ENCODE results near the gene RERE.

RERE gene

DNA sequence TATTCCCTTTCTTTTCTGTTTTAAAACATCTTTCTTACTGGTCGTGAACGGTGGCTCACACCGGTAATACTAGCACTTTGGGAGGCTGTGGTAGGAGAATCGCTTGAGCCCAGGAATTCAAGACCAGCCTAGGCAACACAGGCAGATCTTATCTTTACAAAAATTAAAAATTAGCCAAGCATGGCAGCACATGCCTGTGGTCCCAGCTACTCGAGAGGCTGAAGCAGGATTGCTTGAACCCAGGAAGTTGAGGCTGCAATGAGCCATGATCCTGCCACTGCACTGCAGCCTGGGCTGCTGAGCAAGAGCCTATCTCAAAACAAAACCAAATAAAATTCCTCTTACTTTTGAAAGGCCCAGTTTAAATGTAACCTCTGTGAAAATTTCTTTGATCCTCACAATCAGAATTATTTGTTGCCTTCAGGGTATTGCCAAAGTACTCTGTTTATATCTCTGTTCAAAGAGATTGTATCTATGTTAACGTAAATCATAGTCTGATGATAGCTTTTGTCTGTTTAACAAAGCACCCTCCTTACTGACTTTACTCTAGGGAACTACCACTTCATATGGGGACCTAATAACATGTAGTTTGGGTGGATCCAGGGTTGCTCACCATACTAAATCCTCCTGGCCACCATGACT, 71.6 kb downstream of the RERE start:
- Histone ChIP-seq H2BK15ac (ENCODE audit: low read length) (no peak overlapping the region), H3K4me1 (ENCODE audit: control insufficient read depth in 2 of 2, insufficient read depth in 1 of 2, low read depth in 1 of 2, low read length in 2 of 2) (no peaks in the 10 kb centered on the region), H3K23ac (ENCODE audit: low read depth, low read length, poor library complexity) (no peak overlapping the region), H3K4ac (ENCODE audit: low read length) (no peak overlapping the region), H2BK120ac (ENCODE audit: low read depth, low read length) (no peak overlapping the region), H3K4me3 (ENCODE audit: low read length in 2 of 2) (no peak overlapping the region), H4K8ac (ENCODE audit: low read depth, low read length) (no peak overlapping the region), H3K14ac (ENCODE audit: low read length) (no peak overlapping the region), H3K4me2 (ENCODE audit: insufficient read depth, low read length, poor library complexity, severe bottlenecking) (no peak overlapping the region), H3K9me3 (replicated peaks in 1 of 2; ENCODE audit: control insufficient read depth in 2 of 2, insufficient read depth in 1 of 2, low read depth in 1 of 2, low read length in 2 of 2) (peaks cover under 1 to 10% of the 10 kb centered on the region in 2 donors), H3K79me1 (ENCODE audit: low read depth, low read length) (peaks cover 2% of the 10 kb centered on the region), H2AFZ (ENCODE audit: low read length) (no peak overlapping the region), H4K91ac (ENCODE audit: low read depth, low read length, poor library complexity) (no peak overlapping the region), H3K27me3 (ENCODE audit: control insufficient read depth in 3 of 3, insufficient read depth in 3 of 3, low read depth in 1 of 3, low read length in 3 of 3) (no peaks in the 10 kb centered on the region), H3K9ac (ENCODE audit: low read depth, low read length, poor library complexity) (no peak overlapping the region), H2BK12ac (ENCODE audit: low read length) (no peak overlapping the region), H3K18ac (ENCODE audit: low read length) (no peak overlapping the region), H2BK5ac (ENCODE audit: low read length) (no peak overlapping the region), H3K27ac (replicated peaks; ENCODE audit: low read length) (no peak overlapping the region), H3K36me3 (replicated peaks in 1 of 2; ENCODE audit: control insufficient read depth in 2 of 2, insufficient read depth in 2 of 2, low read length in 2 of 2) (peaks cover 0 to 1% of the 10 kb centered on the region in 2 donors), H2AK5ac (ENCODE audit: low read depth, low read length) (no peak overlapping the region)
- WGBS, 2 donors (ENCODE audit: extremely low coverage in 2 of 2, insufficient read length in 2 of 2, insufficient replicate concordance in 1 of 2) = no CpG with 5 or more reads among the region's 6 CpGs
- no peak for DNase-seq (ENCODE audit: low spot score)

GRCh38 chr1:8745346-8745745, 72.1 kb downstream of the RERE start:
- no peak overlapping the region for H3K27ac ChIP-seq (replicated peaks; ENCODE audit: low read length)
- peaks cover 1 to 2% of the 10 kb centered on the region in 2 donors for H3K36me3 ChIP-seq (replicated peaks in 1 of 2; ENCODE audit: control insufficient read depth in 2 of 2, insufficient read depth in 2 of 2, low read length in 2 of 2)
- H2AK5ac ChIP-seq (ENCODE audit: low read depth, low read length) = no peak overlapping the region
- no peak overlapping the region for H4K91ac ChIP-seq (ENCODE audit: low read depth, low read length, poor library complexity)
- H4K8ac ChIP-seq (ENCODE audit: low read depth, low read length) = no peak overlapping the region
- DNase-seq (ENCODE audit: low spot score) = no peak
- H3K14ac ChIP-seq (ENCODE audit: low read length) = no peak overlapping the region
- H3K23ac ChIP-seq (ENCODE audit: low read depth, low read length, poor library complexity) = no peak overlapping the region
- H3K4ac ChIP-seq (ENCODE audit: low read length) = no peak overlapping the region
- peaks cover 1 to 13% of the 10 kb centered on the region in 2 donors for H3K9me3 ChIP-seq (replicated peaks in 1 of 2; ENCODE audit: control insufficient read depth in 2 of 2, insufficient read depth in 1 of 2, low read depth in 1 of 2, low read length in 2 of 2)
- no peaks in the 10 kb centered on the region for H3K4me1 ChIP-seq (ENCODE audit: control insufficient read depth in 2 of 2, insufficient read depth in 1 of 2, low read depth in 1 of 2, low read length in 2 of 2)
- no peak overlapping the region for H2BK12ac ChIP-seq (ENCODE audit: low read length)
- H3K79me1 ChIP-seq (ENCODE audit: low read depth, low read length) = peaks cover 2% of the 10 kb centered on the region
- no peak overlapping the region for H3K18ac ChIP-seq (ENCODE audit: low read length)
- no peak overlapping the region for H3K4me3 ChIP-seq (ENCODE audit: low read length in 2 of 2)
- H3K4me2 ChIP-seq (ENCODE audit: insufficient read depth, low read length, poor library complexity, severe bottlenecking) = no peak overlapping the region
- no peak overlapping the region for H2BK5ac ChIP-seq (ENCODE audit: low read length)
- no peak overlapping the region for H2BK15ac ChIP-seq (ENCODE audit: low read length)
- no peak overlapping the region for H3K9ac ChIP-seq (ENCODE audit: low read depth, low read length, poor library complexity)
- H2BK120ac ChIP-seq (ENCODE audit: low read depth, low read length) = no peak overlapping the region
- WGBS, 2 donors (ENCODE audit: extremely low coverage in 2 of 2, insufficient read length in 2 of 2, insufficient replicate concordance in 1 of 2) = no CpG with 5 or more reads among the region's 6 CpGs
- no peak overlapping the region for H2AFZ ChIP-seq (ENCODE audit: low read length)
- H3K27me3 ChIP-seq (ENCODE audit: control insufficient read depth in 3 of 3, insufficient read depth in 3 of 3, low read depth in 1 of 3, low read length in 3 of 3) = no peaks in the 10 kb centered on the region

GRCh38 chr1:8742022-8742924, 75.2 kb downstream of the RERE start:
- Histone ChIP-seq H3K9me3 (replicated peaks in 1 of 2; ENCODE audit: control insufficient read depth in 2 of 2, insufficient read depth in 1 of 2, low read depth in 1 of 2, low read length in 2 of 2) (peaks cover 10 to 33% of the 10 kb centered on the region in 2 donors), H3K4me3 (ENCODE audit: low read length in 2 of 2) (no peak overlapping the region), H3K27ac (replicated peaks; ENCODE audit: low read length) (no peak overlapping the region), H2BK15ac (ENCODE audit: low read length) (no peak overlapping the region), H3K14ac (ENCODE audit: low read length) (no peak overlapping the region), H3K9ac (ENCODE audit: low read depth, low read length, poor library complexity) (no peak overlapping the region), H3K79me1 (ENCODE audit: low read depth, low read length) (peaks cover 6% of the 10 kb centered on the region), H2BK120ac (ENCODE audit: low read depth, low read length) (no peak overlapping the region), H2AFZ (ENCODE audit: low read length) (no peak overlapping the region), H3K4me2 (ENCODE audit: insufficient read depth, low read length, poor library complexity, severe bottlenecking) (no peak overlapping the region), H3K4ac (ENCODE audit: low read length) (no peak overlapping the region), H3K23ac (ENCODE audit: low read depth, low read length, poor library complexity) (no peak overlapping the region), H3K27me3 (ENCODE audit: control insufficient read depth in 3 of 3, insufficient read depth in 3 of 3, low read depth in 1 of 3, low read length in 3 of 3) (no peaks in the 10 kb centered on the region), H2BK12ac (ENCODE audit: low read length) (no peak overlapping the region), H3K18ac (ENCODE audit: low read length) (no peak overlapping the region), H2BK5ac (ENCODE audit: low read length) (no peak overlapping the region), H2AK5ac (ENCODE audit: low read depth, low read length) (no peak overlapping the region), H4K91ac (ENCODE audit: low read depth, low read length, poor library complexity) (no peak overlapping the region), H3K36me3 (replicated peaks in 1 of 2; ENCODE audit: control insufficient read depth in 2 of 2, insufficient read depth in 2 of 2, low read length in 2 of 2) (peaks cover 8% of the 10 kb centered on the region in 2 donors), H4K8ac (ENCODE audit: low read depth, low read length) (no peak overlapping the region), H3K4me1 (ENCODE audit: control insufficient read depth in 2 of 2, insufficient read depth in 1 of 2, low read depth in 1 of 2, low read length in 2 of 2) (no peaks in the 10 kb centered on the region)
- no CpG with 5 or more reads among the region's 6 CpGs for WGBS, 2 donors (ENCODE audit: extremely low coverage in 2 of 2, insufficient read length in 2 of 2, insufficient replicate concordance in 1 of 2)
- DNase-seq (ENCODE audit: low spot score) = no peak

DNA sequence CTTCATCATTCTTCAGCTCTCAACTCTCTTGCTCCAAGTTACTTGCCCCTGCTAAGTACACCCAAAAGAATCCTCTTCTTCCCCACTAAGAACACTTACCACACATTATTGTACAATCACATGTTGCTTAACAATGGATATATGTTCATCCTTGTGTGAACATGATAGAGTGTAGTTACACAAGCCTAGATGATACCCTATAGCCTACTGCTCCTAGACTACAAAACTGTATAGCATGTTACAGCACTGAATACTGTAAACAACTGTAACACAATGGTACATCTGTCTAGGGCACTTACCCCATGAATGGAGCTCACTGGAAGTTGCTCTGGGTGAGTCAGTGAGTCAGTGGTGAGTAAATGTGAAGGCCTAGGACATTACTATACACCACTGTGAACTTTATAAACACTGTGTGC, 77.4 kb downstream of the RERE start:
- peaks cover 8 to 12% of the 10 kb centered on the region in 2 donors for H3K36me3 ChIP-seq (replicated peaks in 1 of 2; ENCODE audit: control insufficient read depth in 2 of 2, insufficient read depth in 2 of 2, low read length in 2 of 2)
- H2BK12ac ChIP-seq (ENCODE audit: low read length) = no peak overlapping the region
- DNase-seq (ENCODE audit: low spot score) = no peak
- H3K18ac ChIP-seq (ENCODE audit: low read length) = no peak overlapping the region
- H2AK5ac ChIP-seq (ENCODE audit: low read depth, low read length) = no peak overlapping the region
- no peak overlapping the region for H2AFZ ChIP-seq (ENCODE audit: low read length)
- no peak overlapping the region for H2BK15ac ChIP-seq (ENCODE audit: low read length)
- H3K4ac ChIP-seq (ENCODE audit: low read length) = no peak overlapping the region
- H2BK120ac ChIP-seq (ENCODE audit: low read depth, low read length) = no peak overlapping the region
- H3K4me3 ChIP-seq (ENCODE audit: low read length in 2 of 2) = no peak overlapping the region
- H3K23ac ChIP-seq (ENCODE audit: low read depth, low read length, poor library complexity) = no peak overlapping the region
- H3K27ac ChIP-seq (replicated peaks; ENCODE audit: low read length) = no peak overlapping the region
- H3K9me3 ChIP-seq (replicated peaks in 1 of 2; ENCODE audit: control insufficient read depth in 2 of 2, insufficient read depth in 1 of 2, low read depth in 1 of 2, low read length in 2 of 2) = peaks cover 10 to 42% of the 10 kb centered on the region in 2 donors
- H3K9ac ChIP-seq (ENCODE audit: low read depth, low read length, poor library complexity) = no peak overlapping the region
- H3K79me1 ChIP-seq (ENCODE audit: low read depth, low read length) = peaks cover 6% of the 10 kb centered on the region
- no peak overlapping the region for H2BK5ac ChIP-seq (ENCODE audit: low read length)
- H3K4me2 ChIP-seq (ENCODE audit: insufficient read depth, low read length, poor library complexity, severe bottlenecking) = no peak overlapping the region
- H3K14ac ChIP-seq (ENCODE audit: low read length) = no peak overlapping the region
- H4K91ac ChIP-seq (ENCODE audit: low read depth, low read length, poor library complexity) = no peak overlapping the region
- no peaks in the 10 kb centered on the region for H3K4me1 ChIP-seq (ENCODE audit: control insufficient read depth in 2 of 2, insufficient read depth in 1 of 2, low read depth in 1 of 2, low read length in 2 of 2)
- H3K27me3 ChIP-seq (ENCODE audit: control insufficient read depth in 3 of 3, insufficient read depth in 3 of 3, low read depth in 1 of 3, low read length in 3 of 3) = no peaks in the 10 kb centered on the region
- H4K8ac ChIP-seq (ENCODE audit: low read depth, low read length) = no peak overlapping the region

All from neuronal stem cell (in vitro differentiated cells).